ENCODE data around the gene C4B.
"Not testable (repeated sequence)": the region's sequence is repeated elsewhere in the genome, so short reads cannot be mapped to it uniquely, and the experiment has no call there.

DNA sequence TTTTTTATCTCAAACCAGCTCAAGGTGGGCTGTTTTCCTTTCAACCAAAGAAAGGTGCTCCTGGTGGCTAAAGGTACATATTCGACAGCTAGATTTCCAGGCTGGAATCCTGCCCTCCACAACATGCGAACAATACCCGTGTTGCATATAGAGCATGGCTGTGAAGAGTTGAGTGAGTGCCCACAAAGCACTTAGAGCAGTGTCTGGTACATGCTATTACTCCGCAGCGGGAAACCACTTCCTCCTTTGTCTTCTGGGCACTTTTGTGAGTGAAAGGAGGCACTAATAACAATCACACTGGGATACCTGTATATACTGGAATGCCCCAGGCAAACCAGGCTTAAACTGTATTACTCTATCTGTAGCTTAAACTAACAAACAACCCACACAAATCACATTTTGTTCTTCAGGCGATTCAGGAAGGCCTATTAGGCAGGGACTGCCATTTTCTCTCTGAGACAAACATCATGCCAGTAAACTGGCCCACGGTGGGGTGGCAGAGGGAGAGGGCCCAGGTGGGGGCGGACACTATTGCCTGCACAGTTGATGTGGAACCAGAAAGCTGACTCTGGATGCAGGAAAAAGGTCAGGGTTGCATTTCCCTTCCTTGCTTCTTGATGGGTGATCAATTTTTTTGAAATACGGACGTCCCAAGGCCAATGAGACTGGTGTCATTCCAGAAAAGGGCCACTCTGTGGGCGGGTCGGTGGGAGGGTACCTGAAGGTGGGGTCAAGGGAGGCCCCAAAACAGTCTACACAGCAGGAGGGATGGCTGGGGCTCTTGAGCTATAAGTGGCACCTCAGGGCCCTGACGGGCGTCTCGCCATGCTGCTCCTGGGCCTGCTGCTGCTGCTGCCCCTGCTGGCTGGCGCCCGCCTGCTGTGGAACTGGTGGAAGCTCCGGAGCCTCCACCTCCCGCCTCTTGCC, 23.3 kb downstream of the C4B start, which contains the start of gene CYP21A2:
- TF ChIP-seq, protein P1, sequence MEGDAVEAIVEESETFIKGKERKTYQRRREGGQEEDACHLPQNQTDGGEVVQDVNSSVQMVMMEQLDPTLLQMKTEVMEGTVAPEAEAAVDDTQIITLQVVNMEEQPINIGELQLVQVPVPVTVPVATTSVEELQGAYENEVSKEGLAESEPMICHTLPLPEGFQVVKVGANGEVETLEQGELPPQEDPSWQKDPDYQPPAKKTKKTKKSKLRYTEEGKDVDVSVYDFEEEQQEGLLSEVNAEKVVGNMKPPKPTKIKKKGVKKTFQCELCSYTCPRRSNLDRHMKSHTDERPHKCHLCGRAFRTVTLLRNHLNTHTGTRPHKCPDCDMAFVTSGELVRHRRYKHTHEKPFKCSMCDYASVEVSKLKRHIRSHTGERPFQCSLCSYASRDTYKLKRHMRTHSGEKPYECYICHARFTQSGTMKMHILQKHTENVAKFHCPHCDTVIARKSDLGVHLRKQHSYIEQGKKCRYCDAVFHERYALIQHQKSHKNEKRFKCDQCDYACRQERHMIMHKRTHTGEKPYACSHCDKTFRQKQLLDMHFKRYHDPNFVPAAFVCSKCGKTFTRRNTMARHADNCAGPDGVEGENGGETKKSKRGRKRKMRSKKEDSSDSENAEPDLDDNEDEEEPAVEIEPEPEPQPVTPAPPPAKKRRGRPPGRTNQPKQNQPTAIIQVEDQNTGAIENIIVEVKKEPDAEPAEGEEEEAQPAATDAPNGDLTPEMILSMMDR (conservative IDR thresholded peaks at IDR 0.05; ENCODE audit: low read depth in 2 of 2) = not testable (repeated sequence)
- not testable (repeated sequence) for TF ChIP-seq POLR2AphosphoS5 (IDR thresholded peaks at IDR 0.05; ENCODE audit: low read depth); EZH2 (IDR thresholded peaks at IDR 0.05; ENCODE audit: low read depth, unreplicated experiment); CREB1 (CRISPR knock-in tag; IDR thresholded peaks at IDR 0.05; ENCODE audit: low read depth); EZH2phosphoT487 (IDR thresholded peaks at IDR 0.05; ENCODE audit: unreplicated experiment)
- TF ChIP-seq, protein P2, sequence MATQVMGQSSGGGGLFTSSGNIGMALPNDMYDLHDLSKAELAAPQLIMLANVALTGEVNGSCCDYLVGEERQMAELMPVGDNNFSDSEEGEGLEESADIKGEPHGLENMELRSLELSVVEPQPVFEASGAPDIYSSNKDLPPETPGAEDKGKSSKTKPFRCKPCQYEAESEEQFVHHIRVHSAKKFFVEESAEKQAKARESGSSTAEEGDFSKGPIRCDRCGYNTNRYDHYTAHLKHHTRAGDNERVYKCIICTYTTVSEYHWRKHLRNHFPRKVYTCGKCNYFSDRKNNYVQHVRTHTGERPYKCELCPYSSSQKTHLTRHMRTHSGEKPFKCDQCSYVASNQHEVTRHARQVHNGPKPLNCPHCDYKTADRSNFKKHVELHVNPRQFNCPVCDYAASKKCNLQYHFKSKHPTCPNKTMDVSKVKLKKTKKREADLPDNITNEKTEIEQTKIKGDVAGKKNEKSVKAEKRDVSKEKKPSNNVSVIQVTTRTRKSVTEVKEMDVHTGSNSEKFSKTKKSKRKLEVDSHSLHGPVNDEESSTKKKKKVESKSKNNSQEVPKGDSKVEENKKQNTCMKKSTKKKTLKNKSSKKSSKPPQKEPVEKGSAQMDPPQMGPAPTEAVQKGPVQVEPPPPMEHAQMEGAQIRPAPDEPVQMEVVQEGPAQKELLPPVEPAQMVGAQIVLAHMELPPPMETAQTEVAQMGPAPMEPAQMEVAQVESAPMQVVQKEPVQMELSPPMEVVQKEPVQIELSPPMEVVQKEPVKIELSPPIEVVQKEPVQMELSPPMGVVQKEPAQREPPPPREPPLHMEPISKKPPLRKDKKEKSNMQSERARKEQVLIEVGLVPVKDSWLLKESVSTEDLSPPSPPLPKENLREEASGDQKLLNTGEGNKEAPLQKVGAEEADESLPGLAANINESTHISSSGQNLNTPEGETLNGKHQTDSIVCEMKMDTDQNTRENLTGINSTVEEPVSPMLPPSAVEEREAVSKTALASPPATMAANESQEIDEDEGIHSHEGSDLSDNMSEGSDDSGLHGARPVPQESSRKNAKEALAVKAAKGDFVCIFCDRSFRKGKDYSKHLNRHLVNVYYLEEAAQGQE (IDR thresholded peaks at IDR 0.05; ENCODE audit: unreplicated experiment) = not testable (repeated sequence)

Data from GM23338 (cell line).